Peyer's patch (tissue), 4 donors: ENCODE results near the gene SNAPC3.

ENCODE experiments used
- CTCF ChIP-seq, 6 experiments: fragments of 450-650 bp in 4 of 6; fragments of 200-600 bp in 2 of 6; sonication (generic) in 1 of 6; IDR thresholded peaks; one replicate each; pipeline ENCODE4 v1.5.1; 2017 to 2019; ENCODE audit warnings: antibody characterized with exemption in 6 of 6, mild to moderate bottlenecking in 3 of 6, moderate library complexity in 1 of 6
- POLR2A ChIP-seq, 2 donors: fragments of 450-650 bp; IDR thresholded peaks; one replicate each; pipeline ENCODE4 v1.5.1; 2017; ENCODE audit warnings: antibody characterized with exemption in 2 of 2, mild to moderate bottlenecking in 2 of 2, moderate library complexity in 2 of 2

- TF ChIP-seq POLR2A (IDR thresholded peaks at IDR 0.05) (no peak), CTCF (IDR thresholded peaks at IDR 0.05) (no peak)
These were observed 32.5 kb upstream of the SNAPC3 start for GRCh38 chr9:15390201-15390600.
